Measurements from ENCODE around the gene SORCS3. TPM values are rescaled to one million over a fixed set of nuclear protein-coding genes. Genes with fewer than 3 reads are reported as not detected.

SORCS3 gene
- total RNA-seq, 1 experiment from 2014 or later: 0.94 TPM

DNA sequence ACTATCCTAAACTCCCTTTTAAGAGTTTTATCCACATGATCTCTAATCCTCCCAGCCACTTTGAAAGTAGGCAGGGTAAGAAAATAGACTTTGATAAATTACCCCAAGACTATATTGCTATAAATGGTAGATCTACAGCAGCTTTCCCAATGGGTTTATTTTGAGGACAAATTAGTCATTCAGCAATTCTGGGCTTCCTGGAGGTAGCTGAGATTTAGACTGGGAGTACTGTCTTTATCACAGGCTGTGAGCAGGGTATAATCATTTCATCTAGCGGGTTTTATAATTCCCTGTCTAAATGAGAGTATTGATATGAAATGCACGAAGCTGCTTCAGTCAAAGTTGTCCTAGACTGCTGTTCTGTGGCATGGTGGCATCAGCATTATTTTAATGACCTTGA, 279.4 kb downstream of the SORCS3 start (continued):
- TF ChIP-seq AFF4 (CRISPR knock-in tag; IDR thresholded peaks at IDR 0.05; ENCODE audit: borderline replicate concordance) (no peak), PREB (CRISPR knock-in tag; IDR thresholded peaks at IDR 0.05; ENCODE audit: borderline replicate concordance) (no peak), NFATC4 (CRISPR knock-in tag; IDR thresholded peaks at IDR 0.05) (no peak), TP53 (CRISPR knock-in tag; IDR thresholded peaks at IDR 0.05) (no peak), TEAD1 (CRISPR knock-in tag; IDR thresholded peaks at IDR 0.05) (no peak)

- ChIA-PET POLR2A (no interaction called here), CTCF (no interaction called here)
- DNase-seq (ENCODE audit: low spot score): no peak
- no peaks in the 10 kb centered on the region for H3K27me3 Mint-ChIP-seq (ENCODE audit: low read depth)
- ATAC-seq: no peak
- H3K9me3 Mint-ChIP-seq: no peaks in the 10 kb centered on the region
- H3K27ac Mint-ChIP-seq: no peak overlapping the region
- peaks cover 17% of the 10 kb centered on the region for H3K4me1 Mint-ChIP-seq
- TF ChIP-seq, protein P1, sequence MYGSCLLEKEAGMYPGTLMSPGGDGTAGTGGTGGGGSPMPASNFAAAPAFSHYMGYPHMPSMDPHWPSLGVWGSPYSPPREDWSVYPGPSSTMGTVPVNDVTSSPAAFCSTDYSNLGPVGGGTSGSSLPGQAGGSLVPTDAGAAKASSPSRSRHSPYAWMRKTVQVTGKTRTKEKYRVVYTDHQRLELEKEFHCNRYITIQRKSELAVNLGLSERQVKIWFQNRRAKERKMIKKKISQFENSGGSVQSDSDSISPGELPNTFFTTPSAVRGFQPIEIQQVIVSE (CRISPR knock-in tag; IDR thresholded peaks at IDR 0.05; ENCODE audit: borderline replicate concordance): no peak
- TF ChIP-seq HMGA2 (CRISPR knock-in tag; IDR thresholded peaks at IDR 0.05) (no peak), ERG (CRISPR knock-in tag; IDR thresholded peaks at IDR 0.05) (no peak), ZNF232 (CRISPR knock-in tag; IDR thresholded peaks at IDR 0.05) (no peak), E2F5 (CRISPR knock-in tag; IDR thresholded peaks at IDR 0.05) (no peak), KAT7 (CRISPR knock-in tag; IDR thresholded peaks at IDR 0.05; ENCODE audit: borderline replicate concordance) (no peak), FOXP1 (CRISPR knock-in tag; IDR thresholded peaks at IDR 0.05; ENCODE audit: borderline replicate concordance) (no peak), OVOL2 (CRISPR knock-in tag; IDR thresholded peaks at IDR 0.05; ENCODE audit: borderline replicate concordance) (no peak), NFE2L1 (CRISPR knock-in tag; IDR thresholded peaks at IDR 0.05) (no peak), IRF1 (CRISPR knock-in tag; IDR thresholded peaks at IDR 0.05) (no peak), SMAD4 (CRISPR knock-in tag; IDR thresholded peaks at IDR 0.05) (no peak), NR1H2 (CRISPR knock-in tag; IDR thresholded peaks at IDR 0.05) (no peak), NR3C1 (CRISPR knock-in tag; conservative IDR thresholded peaks at IDR 0.05; ENCODE audit: low read depth) (no peak), ETV6 (CRISPR knock-in tag; IDR thresholded peaks at IDR 0.05) (no peak)
- TF ChIP-seq, protein P2, sequence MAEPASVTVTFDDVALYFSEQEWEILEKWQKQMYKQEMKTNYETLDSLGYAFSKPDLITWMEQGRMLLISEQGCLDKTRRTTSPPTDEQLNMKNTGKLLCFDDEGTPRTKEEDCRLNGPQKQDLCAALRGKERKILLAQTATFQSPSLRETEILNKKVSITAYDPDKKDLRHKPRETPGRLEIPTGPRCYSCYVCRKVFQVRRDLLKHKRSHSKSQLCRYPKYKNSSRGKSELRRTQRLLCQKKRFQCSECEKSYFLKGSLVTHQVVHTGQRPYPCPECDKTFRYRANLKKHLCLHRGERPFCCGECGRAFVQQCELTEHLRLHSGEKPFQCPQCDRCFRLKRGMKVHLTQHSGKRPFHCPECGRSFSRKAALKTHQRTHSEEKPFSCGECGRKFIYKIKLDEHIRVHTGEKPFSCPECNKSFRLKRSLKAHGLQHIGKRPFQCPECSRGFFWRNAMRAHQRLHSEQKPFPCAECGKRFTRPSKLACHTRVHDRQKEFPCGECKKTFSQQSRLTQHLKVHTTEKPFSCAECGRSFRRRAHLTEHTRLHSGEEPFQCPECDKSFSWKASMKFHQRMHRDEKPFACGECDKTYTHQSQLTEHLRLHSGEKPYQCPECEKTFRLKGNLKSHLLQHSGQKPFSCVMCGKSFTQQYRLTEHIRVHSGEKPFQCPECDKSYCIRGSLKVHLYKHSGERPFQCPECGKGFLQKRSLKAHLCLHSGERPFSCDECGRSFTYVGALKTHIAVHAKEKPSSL (CRISPR knock-in tag; conservative IDR thresholded peaks at IDR 0.05): no peak
- TF ChIP-seq, protein P3, sequence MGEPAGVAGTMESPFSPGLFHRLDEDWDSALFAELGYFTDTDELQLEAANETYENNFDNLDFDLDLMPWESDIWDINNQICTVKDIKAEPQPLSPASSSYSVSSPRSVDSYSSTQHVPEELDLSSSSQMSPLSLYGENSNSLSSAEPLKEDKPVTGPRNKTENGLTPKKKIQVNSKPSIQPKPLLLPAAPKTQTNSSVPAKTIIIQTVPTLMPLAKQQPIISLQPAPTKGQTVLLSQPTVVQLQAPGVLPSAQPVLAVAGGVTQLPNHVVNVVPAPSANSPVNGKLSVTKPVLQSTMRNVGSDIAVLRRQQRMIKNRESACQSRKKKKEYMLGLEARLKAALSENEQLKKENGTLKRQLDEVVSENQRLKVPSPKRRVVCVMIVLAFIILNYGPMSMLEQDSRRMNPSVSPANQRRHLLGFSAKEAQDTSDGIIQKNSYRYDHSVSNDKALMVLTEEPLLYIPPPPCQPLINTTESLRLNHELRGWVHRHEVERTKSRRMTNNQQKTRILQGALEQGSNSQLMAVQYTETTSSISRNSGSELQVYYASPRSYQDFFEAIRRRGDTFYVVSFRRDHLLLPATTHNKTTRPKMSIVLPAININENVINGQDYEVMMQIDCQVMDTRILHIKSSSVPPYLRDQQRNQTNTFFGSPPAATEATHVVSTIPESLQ (CRISPR knock-in tag; IDR thresholded peaks at IDR 0.05): no peak
- H3K36me3 Mint-ChIP-seq: no peaks in the 10 kb centered on the region
- H3K4me3 Mint-ChIP-seq: no peak overlapping the region
Observed at GRCh38 chr10:104921763-104922162, 280.7 kb downstream of the SORCS3 start.

All from WTC11 (cell line).